HL-60 (cell line): ENCODE data around the gene TSC1.

Experiments
- GABPA ChIP-seq: IDR thresholded peaks from 2 replicates; pipeline ENCODE4 v1.6.1; 2012; ENCODE audit warnings: low read depth
- TF ChIP-seq, protein P1 (sequence below): IDR thresholded peaks from one replicate; pipeline ENCODE4 v1.5.1; 2011; ENCODE audit warnings: low read length, control low read depth, inconsistent platforms; ENCODE audit not compliant: insufficient read depth

DNA sequence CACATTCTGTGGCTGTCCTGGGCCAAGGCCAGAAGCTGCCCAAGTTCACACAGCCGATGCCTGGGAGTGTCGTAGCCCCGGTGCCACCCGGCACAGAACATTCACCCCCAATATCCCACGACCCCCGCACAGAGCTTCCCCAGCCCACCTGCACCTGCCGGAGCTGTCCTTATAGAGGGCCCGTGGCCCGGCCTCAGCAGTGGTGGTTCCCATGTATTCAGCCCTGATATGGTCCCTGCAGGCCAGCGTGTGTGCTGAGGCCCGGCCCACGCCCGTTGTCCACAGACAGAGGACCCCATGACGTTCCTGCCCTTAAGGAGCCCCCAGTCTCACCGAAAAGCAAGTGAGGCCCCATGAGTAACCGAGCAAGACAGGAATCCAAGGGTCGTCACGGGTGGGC lies 28.8 kb upstream of the TSC1 start:
- TF ChIP-seq, protein P1, sequence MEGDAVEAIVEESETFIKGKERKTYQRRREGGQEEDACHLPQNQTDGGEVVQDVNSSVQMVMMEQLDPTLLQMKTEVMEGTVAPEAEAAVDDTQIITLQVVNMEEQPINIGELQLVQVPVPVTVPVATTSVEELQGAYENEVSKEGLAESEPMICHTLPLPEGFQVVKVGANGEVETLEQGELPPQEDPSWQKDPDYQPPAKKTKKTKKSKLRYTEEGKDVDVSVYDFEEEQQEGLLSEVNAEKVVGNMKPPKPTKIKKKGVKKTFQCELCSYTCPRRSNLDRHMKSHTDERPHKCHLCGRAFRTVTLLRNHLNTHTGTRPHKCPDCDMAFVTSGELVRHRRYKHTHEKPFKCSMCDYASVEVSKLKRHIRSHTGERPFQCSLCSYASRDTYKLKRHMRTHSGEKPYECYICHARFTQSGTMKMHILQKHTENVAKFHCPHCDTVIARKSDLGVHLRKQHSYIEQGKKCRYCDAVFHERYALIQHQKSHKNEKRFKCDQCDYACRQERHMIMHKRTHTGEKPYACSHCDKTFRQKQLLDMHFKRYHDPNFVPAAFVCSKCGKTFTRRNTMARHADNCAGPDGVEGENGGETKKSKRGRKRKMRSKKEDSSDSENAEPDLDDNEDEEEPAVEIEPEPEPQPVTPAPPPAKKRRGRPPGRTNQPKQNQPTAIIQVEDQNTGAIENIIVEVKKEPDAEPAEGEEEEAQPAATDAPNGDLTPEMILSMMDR: no peak
- no peak for TF ChIP-seq GABPA
